Right cardiac atrium (tissue), 5 donors: Measurements from ENCODE around the gene DNAL1. TPM values are rescaled to one million over a fixed set of nuclear protein-coding genes. Genes with fewer than 3 reads are reported as not detected.
"Not testable (repeated sequence)": the region's sequence is repeated elsewhere in the genome, so short reads cannot be mapped to it uniquely, and the experiment has no call there.

ENCODE experiments used
- ATAC-seq, 2 donors: fragments of 200-7000 bp; cut with Tn5 transposase; one replicate each; pipeline versions ENCODE4 v1.8.0 to v1.9.1; 2020; ENCODE audit warnings: moderate library complexity in 2 of 2, mild to moderate bottlenecking in 1 of 2
- DNase-seq, 3 donors: peaks; one replicate each; pipeline ENCODE4 v3.0.0-alpha.2; 2020
- H3K27ac ChIP-seq: one replicate; pipeline ENCODE4 v1.5.1; 2013; ENCODE audit warnings: mild to moderate bottlenecking, low read length, control low read depth, moderate library complexity
- H3K27me3 ChIP-seq: one replicate; pipeline ENCODE4 v1.6.1; 2013; ENCODE audit not compliant: control insufficient read depth, insufficient read depth
- H3K4me1 ChIP-seq: one replicate; pipeline ENCODE4 v1.6.1; 2013; ENCODE audit warnings: low read length; ENCODE audit not compliant: control insufficient read depth, insufficient read depth
- H3K4me3 ChIP-seq: one replicate; pipeline ENCODE4 v1.5.1; 2013; ENCODE audit warnings: low read length, control low read depth
- H3K9me3 ChIP-seq: one replicate; pipeline ENCODE4 v1.6.1; 2013; ENCODE audit warnings: low read length; ENCODE audit not compliant: control insufficient read depth
- WGBS: extraction: QIAGEN DNeasy Blood & Tissue Kit; methylation state at CpG from one replicate; pipeline ENCODE4 v1.1.7; 2013; 5-methylcytosine and 5-hydroxymethylcytosine counted together
- intact Hi-C, 4 donors: fragments of 100-400 bp; cut with DNase I; formaldehyde crosslinking; loops; one replicate each; pipeline versions ENCODE4 v1.11.0 to v1.14.0; 2022 to 2023
- polyA plus RNA-seq: library from polyadenylated mRNA; stranded (reverse); fragments of 200-250 nt; gene quantifications from one replicate; pipeline ENCODE4 v1.2.3, GENCODE V29; 2013
- total RNA-seq, 4 donors: library from RNA; stranded (reverse); fragmentation: NEBNext Ultra II Directional; extraction: Animal tissue kit (Norgen Biotek cat#: 25700); gene quantifications; one replicate each; pipeline ENCODE4 v1.2.1, GENCODE V29; 2021
- donor health status: healthy with polysubstance abuse.
- donor health status: DM: no; HTN: yes; CAD: no.
- donor health status: DM: no; HTN: no; CAD: no.
- donor health status: DM: no; HTN: yes; CAD: no; lungs with severe emphysema.
- donor health status: DM: yes; HTN: yes; CAD: no.

Gene DNAL1
- total and polyA plus RNA-seq, 5 donors: 5.3 to 19.9 (median 17.1) TPM

DNA sequence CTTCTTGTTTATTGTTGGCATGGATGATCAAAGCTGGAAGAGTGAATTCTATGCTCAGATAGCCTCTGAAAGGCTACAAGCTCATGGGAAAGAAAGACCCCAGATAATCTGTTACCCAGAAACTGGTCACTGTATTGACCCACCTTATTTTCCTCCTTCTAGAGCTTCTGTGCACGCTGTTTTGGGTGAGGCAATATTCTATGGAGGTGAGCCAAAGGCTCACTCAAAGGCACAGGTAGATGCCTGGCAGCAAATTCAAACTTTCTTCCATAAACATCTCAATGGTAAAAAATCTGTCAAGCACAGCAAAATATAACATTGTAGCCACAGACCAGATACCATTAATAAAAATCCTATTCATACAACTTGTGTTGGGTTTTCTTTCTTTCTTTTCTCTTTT, 25.3 kb upstream of the DNAL1 start:
- Histone ChIP-seq H3K4me3 (no peak overlapping the region), H3K9me3 (no peaks in the 10 kb centered on the region), H3K27me3 (no peaks in the 10 kb centered on the region), H3K4me1 (no peaks in the 10 kb centered on the region), H3K27ac (no peak overlapping the region)
- intact Hi-C loops: no loop called here
- ATAC-seq (no peak), DNase-seq (no peak)
- 91% methylated on average over 1 of the region's 1 CpG for WGBS

DNA sequence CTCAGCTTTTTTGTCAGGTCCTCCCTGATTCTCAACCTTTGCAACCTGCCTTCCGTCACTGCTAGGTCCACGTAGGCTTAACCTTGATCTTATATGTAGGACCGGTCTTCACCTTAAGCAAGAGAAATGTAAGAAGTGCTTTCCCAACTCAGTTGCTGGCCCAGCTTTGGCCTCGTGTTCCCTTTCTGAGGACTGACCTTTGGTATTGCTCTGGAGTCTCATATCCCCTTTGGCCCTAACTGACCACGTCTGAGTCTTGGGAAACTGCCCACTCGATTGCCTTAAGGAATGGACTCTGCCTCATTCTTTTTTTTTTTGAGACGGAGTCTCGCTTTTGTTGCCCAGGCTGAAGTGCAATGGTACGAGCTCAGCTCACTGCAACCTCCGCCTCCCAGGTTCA, 24.5 kb upstream of the DNAL1 start:
- intact Hi-C loops: loop anchor here in 2 of 4 donors (10.0 kb wide), 2 partner anchors 95 to 105 kb away; no protein-coding TSS in a partner anchor
- ATAC-seq: no peak
- H3K27ac ChIP-seq: no peak overlapping the region

DNA sequence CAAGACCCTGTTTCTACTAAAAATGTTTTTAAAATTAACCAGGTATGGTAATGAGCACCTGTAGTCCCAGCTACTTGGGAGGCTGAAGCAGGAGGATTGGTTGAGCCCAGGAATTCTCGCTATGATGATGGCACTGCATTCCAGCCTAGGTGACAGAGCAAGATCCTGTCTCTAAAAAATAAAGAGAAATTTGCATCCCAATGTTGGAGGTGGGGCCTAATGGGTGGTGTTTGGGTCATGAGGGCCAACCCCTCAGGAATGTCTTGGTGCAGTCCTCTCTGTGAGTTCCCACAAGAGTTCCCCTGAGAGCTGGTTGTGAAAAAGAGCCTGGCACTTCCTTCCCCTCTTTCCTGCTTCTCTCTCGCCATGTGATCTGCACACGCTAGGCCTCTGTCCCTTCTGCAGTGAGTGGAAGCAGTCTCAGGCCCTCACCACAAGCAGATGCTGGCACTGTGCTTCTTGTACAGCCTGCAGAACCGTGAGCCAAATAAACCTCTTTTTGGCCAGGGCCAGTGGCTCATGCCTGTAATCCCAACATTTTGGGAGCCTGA, 21.2 kb upstream of the DNAL1 start:
- H3K9me3 ChIP-seq: no peaks in the 10 kb centered on the region
- intact Hi-C loops: loop anchor here in 2 of 4 donors (10.0 kb wide), 2 partner anchors 99 to 109 kb away; no protein-coding TSS in a partner anchor
- WGBS: 91% methylated on average over 4 of the region's 4 CpGs
- H3K27ac ChIP-seq: no peak overlapping the region
- H3K4me1 ChIP-seq: no peaks in the 10 kb centered on the region
- ATAC-seq (no peak), DNase-seq (no peak)
- no peak overlapping the region for H3K4me3 ChIP-seq
- no peaks in the 10 kb centered on the region for H3K27me3 ChIP-seq

More for the DNA sequence above, 24.5 kb upstream of the DNAL1 start:
- no peaks in the 10 kb centered on the region for H3K9me3 ChIP-seq
- no peak overlapping the region for H3K4me3 ChIP-seq
- H3K4me1 ChIP-seq: no peaks in the 10 kb centered on the region
- DNase-seq: no peak
- H3K27me3 ChIP-seq: no peaks in the 10 kb centered on the region
- WGBS: 83% methylated on average over 10 of the region's 10 CpGs

DNA sequence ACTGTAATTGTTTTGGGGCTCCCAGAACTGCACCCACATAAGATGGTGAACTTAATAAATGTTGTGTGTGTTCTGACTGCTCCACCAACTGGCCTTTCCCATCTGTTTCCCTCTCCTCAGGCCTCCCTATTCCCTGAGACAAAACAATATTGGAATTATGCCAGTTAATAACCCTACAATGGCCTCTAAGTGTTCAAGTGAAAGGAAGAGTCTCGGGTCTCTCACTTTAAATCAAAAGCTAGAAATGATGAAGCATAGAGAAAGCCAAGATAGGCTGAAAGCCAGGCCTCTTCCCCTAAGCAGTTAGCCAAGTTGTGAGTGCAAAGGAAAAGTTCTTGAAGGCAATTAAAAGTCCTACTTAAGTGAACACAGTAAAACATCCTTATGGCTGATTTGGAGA, 19.1 kb upstream of the DNAL1 start:
- H3K4me1 ChIP-seq: no peaks in the 10 kb centered on the region
- H3K4me3 ChIP-seq: no peak overlapping the region
- no peak overlapping the region for H3K27ac ChIP-seq
- intact Hi-C loops: loop anchor here in 2 of 4 donors (10.0 kb wide), 2 partner anchors 101 to 111 kb away; no protein-coding TSS in a partner anchor
- WGBS: 34% methylated on average over 1 of the region's 1 CpG
- H3K9me3 ChIP-seq: no peaks in the 10 kb centered on the region
- no peak for ATAC-seq
- no peaks in the 10 kb centered on the region for H3K27me3 ChIP-seq
- no peak for DNase-seq

DNA sequence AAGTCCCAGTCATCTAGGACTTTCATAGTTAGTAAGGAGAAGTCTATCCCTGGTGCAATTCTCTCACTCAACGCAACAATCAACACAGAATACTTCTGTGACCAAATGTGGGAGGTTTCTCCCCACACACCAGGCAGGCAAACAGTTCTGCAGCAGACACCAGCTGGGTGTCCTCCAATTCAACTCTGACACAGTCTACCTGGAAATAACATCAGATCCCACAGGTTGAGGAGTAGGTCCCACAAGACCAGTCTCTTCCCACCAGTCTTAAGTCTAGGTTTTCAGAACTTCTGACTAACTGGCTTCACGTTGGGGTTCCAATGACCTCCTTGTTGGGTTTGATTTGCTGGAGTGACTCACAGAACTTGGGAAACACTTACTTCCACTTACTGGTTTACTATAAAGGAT, 17.6 kb upstream of the DNAL1 start:
- DNase-seq (no peak), ATAC-seq (no peak)
- Histone ChIP-seq H3K4me1 (no peaks in the 10 kb centered on the region), H3K9me3 (no peaks in the 10 kb centered on the region), H3K27ac (no peak overlapping the region), H3K27me3 (no peaks in the 10 kb centered on the region), H3K4me3 (no peak overlapping the region)
- intact Hi-C loops: loop anchor here in 2 of 4 donors (10.0 kb wide), 2 partner anchors 102 to 112 kb away; no protein-coding TSS in a partner anchor
- WGBS: 88% methylated on average over 2 of the region's 2 CpGs

DNA sequence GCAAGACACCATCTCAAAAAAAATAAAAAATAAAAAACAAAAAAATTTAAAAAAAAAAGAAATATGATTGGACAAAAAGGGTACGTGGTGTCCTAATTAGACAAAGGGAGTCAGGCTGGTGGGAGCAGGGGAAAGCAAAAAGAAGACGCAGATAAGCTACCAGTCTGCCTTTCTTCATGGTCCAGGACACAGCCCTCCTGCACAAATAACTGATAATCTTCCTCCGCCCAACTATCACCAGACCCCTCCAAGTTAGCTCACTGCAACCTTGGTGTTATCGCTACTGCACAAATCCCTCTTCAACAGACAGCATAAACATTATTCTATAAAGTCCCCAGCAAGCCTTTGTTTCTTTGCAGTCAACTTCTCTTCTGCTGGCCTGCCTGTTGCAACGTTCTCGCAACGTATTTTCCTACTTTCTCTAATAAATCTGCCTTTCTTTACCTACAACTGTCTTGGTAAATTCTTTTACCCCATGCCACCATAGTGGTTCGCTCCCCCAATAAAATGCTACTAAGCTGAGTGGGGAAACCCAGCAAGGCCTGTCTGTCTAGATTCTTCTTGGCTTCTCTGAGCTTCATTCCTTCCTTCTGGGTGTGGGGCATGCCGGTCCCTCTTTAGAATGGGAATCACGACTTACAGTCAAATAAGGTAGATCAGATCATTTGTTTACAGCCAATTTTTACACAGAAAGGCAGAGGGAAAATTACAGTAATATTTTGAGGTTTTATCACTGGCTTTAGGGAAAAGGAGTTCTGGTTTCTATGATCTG, 14.6 kb upstream of the DNAL1 start:
- intact Hi-C loops: loop anchor here in 1 of 4 donors (5.0 kb wide), 1 partner anchor 123 kb away; no protein-coding TSS in a partner anchor
- DNase-seq: no peak
- no peak overlapping the region for H3K4me3 ChIP-seq
- no peaks in the 10 kb centered on the region for H3K4me1 ChIP-seq
- ATAC-seq: no peak
- 75% methylated on average over 10 of the region's 10 CpGs for WGBS
- H3K9me3 ChIP-seq: no peaks in the 10 kb centered on the region
- H3K27ac ChIP-seq: no peak overlapping the region
- H3K27me3 ChIP-seq: no peaks in the 10 kb centered on the region

DNA sequence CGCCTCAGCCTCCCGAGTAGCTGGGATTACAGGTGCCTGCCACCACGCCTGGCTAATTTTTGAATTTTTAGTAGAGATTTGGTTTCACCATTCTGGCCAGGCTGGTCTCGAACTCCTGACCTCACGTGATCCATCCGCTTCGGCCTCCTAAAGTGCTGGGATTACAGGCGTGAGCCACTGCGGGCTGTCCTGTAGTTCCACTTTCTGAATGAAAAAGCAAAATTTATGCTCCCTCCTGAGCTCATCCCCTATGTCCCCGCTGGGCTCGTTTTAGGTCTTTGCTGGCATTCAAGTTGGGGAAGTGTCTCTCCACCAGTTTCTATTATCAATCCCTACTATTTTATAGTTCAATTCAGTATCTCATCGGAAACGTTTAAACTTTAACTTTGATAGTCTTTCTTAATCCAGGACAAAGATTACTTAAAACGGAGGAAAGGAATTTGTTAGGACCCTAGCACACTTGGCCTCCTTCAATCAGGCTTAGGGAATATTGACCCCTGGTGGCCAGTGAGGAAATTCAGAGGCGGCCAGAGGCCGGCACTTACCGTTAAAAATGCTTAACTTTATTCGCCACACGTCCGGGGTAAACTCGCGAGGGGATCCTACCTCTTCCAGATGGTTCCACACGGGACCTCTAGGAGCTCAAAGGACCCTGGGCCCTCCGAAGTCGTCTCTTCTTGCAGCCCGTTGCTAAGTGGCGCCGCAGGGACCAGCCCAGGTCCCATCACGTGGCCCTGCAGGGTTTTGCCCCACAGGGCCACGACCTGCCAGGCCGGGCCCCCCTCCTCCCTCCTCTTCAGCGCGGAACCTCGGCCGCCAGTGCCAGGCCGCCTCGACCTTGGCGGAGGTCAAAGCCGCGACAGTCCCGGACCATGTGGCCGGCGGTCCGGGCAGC, 11.4 kb upstream of the DNAL1 start:
- intact Hi-C loops: loop anchor here in 2 of 4 donors (2.0 to 5.0 kb wide), 2 partner anchors 125 to 126 kb away; no protein-coding TSS in a partner anchor
- no peaks in the 10 kb centered on the region for H3K9me3 ChIP-seq
- DNase-seq (peak; percentile 54 to 82 (median 79)), ATAC-seq (peak; percentile 88 to 90)
- no peaks in the 10 kb centered on the region for H3K4me1 ChIP-seq
- 15% methylated on average over 44 of the region's 44 CpGs for WGBS
- no peaks in the 10 kb centered on the region for H3K27me3 ChIP-seq
- peak overlapping the region; percentile 45 for H3K4me3 ChIP-seq
- H3K27ac ChIP-seq: no peak overlapping the region

DNA sequence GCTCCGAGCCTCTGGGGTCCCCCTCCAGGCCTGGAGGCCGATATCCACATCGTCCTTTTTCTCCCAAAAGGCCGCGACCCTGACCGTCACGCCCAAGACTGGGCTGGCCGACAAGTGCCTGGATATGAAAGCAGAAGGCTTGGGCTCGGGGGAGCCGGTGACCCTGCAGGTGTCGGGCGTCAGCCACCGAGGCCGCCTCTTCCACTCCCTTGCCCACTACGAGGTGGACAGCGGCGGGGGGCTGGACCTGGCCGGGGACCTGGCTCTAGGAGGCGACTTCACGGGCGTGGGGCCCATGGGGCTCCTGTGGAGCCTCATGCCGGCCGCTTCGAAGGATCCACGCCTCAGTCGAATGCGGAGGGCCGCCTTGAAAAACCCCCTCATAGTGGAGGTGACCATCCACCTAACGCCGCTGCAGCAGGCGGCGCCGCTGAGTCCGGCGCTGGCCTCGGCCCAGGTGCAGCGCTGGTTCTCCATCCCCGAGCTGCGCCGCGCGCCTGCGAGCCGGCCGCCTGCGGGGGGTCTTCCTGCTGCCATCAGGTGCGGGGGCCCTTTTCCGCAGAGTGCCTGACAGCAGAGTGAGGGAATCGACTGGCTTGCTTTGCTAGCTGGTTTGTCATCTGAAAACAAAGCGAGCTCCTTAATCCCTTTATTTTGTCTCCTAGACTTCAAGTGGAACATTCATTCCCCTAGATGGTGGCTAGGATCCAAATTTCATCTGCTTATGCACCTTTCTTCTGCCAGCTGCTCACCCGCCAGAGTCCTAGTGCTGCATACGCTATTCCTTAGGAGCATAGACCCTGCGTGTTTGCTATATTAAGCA, 10.6 kb upstream of the DNAL1 start:
- WGBS: 10% methylated on average over 53 of the region's 53 CpGs

DNA sequence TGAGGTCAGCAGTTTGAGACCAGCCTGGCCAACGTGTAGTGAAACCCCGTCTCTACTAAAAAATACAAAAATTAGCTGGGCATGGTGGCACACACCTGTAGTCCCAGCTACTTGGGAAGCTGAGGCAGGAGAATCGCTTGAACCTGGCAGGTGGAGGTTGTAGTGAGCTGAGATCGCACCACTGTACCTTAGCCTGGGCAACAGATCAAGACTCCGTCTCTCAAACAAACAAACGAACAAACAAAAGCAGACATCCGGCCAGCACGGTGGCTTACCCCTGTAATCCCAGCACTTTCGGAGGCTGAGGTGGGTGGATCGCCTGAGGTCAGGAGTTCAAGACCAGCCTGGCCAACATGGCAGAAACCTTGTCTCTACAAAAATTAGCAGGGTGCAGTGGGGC, 8.4 kb upstream of the DNAL1 start:
- H3K4me1 ChIP-seq, H3K27me3 ChIP-seq, H3K27ac ChIP-seq, intact Hi-C loops, ATAC-seq, H3K9me3 ChIP-seq, H3K4me3 ChIP-seq, DNase-seq: not testable (repeated sequence)
- WGBS: 84% methylated on average over 10 of the region's 10 CpGs

More for the DNA sequence above, 10.6 kb upstream of the DNAL1 start:
- Histone ChIP-seq H3K4me3 (peak overlapping the region; percentile 45), H3K4me1 (no peaks in the 10 kb centered on the region), H3K27me3 (no peaks in the 10 kb centered on the region), H3K27ac (no peak overlapping the region), H3K9me3 (no peaks in the 10 kb centered on the region)
- DNase-seq: peak; percentile 46 to 79 (median 76)
- peak; percentile 81 to 84 for ATAC-seq
- intact Hi-C loops: loop anchor here in 1 of 4 donors (5.0 kb wide), 1 partner anchor 127 kb away; no protein-coding TSS in a partner anchor

DNA sequence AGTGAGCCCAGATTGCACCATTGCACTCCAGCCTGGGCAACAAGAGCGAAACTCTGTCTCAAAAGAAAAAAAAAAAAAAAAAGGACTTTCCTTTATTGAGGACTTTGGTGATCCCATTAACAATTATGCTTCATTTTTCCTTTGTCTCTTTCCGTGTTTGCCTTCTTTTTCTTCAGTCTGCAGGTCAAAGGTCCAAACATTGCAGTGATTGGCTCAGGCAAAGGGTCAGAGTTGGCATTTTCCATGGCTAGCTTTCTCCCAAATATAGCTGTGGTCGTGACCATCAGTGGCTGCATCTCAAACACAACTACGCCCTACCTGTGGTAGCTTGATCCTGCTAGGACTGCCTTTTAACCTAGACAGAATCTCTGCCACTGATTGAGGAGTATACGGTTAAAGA, 7.0 kb upstream of the DNAL1 start:
- no peak overlapping the region for H3K27ac ChIP-seq

More for the DNA sequence above, 7.0 kb upstream of the DNAL1 start:
- no peaks in the 10 kb centered on the region for H3K9me3 ChIP-seq
- no peaks in the 10 kb centered on the region for H3K27me3 ChIP-seq
- 79% methylated on average over 5 of the region's 5 CpGs for WGBS
- ATAC-seq (no peak), DNase-seq (no peak)
- H3K4me1 ChIP-seq: no peaks in the 10 kb centered on the region
- intact Hi-C loops: no loop called here
- H3K4me3 ChIP-seq: no peak overlapping the region
